RPMI7951 (cell line): ENCODE measurements around the gene RNFT2. TPM values are rescaled to one million over a fixed set of nuclear protein-coding genes. Genes with fewer than 3 reads are reported as not detected.

Experiments
- DNase-seq: peaks from one replicate; pipeline ENCODE4 v3.0.0-alpha.2; 2012; ENCODE audit warnings: low read depth
- total RNA-seq: library from RNA; depleted of rRNA; stranded (reverse); fragments of >200 nt; shearing (Covaris generic); gene quantifications from 2 replicates; pipeline ENCODE4 v1.2.3, GENCODE V29; 2014

Gene RNFT2
- total RNA-seq, 1 experiment from 2014 or later = 2.4 TPM

- DNase-seq = no peak
Observed at GRCh38 chr12:116832353-116832752, 94.2 kb downstream of the RNFT2 start.

DNA sequence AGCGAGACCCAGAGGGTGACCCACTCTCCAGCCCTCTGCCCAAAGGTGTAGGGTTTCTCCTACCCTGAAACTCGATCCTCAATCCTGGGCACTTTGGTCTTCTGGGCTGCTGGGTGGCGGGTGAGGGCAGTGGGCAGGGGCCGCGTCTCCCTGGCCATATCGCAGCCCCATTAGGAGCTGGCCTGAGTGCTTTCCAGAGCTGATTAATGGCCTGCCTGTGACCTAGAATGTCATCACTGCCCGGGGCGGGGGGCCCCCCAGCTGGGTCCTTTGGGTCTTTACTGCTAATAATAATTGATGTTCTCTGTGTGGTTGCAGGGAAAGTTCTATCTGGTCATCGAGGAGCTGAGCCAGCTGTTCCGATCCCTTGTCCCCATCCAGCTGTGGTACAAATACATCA lies 95.4 kb downstream of the RNFT2 start:
- no peak for DNase-seq

DNA sequence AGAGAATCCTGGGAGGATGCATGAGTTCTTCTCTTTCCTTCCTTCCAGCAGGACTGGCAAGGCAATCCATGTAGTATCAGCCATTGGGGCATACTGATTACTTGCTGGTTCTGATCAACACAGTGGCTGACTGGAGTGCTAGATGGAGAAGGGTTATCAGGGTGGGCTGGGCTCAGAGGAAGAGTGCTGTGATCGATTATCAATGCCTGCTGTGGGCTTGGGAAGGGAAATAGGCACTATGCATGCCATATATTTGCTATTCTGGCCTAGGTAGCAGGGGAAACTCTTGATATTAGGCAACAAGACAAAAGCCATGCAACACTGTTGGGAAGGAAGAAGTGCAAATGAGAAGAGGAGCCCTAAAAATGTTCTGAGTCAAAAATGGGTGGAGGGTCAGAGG lies 97.4 kb downstream of the RNFT2 start:
- DNase-seq = no peak

DNA sequence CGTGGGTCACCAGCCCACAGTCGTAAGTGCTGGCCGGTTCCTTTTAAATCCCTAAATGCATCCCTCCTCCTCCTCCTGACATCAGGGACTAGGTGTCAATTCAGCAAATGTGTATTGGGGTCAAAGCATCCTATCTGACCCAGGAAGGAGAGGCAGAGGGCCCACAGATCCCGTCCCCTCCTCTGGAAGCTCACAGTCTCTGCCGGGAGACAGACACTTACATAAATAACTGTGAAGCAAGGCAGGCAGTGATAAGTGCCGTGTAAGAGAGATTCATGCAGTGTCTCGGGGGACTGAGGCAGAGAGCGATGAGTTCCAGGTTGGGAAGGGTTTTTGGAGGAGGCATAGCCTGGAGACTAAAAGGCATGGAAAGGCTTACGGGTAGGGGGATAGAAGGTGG lies 99.0 kb downstream of the RNFT2 start:
- DNase-seq = no peak

DNA sequence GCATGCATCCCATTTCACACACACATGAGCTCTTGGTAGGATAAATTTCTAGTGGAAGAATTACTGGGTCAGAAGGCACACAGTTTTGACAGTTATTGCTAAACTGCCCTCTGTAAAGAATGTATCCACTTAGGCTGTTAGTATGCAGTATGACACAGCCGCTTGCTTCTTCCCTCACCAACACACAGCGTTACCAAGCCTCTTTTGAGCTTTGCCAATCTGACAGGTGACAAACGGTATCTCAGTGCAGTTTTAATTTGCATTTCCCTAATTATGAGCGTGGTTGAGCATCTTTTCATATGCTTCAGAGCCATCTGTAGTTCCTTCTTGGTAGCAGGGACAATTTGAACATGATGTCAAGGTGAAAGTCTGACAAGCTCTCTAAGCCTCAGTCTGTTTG lies 100.2 kb downstream of the RNFT2 start:
- no peak for DNase-seq

- DNase-seq = no peak
Observed at GRCh38 chr12:116839287-116839830, 101.2 kb downstream of the RNFT2 start.

GRCh38 chr12:116843085-116843484 lies 105.0 kb downstream of the RNFT2 start:
- no peak for DNase-seq

GRCh38 chr12:116849216-116849615 lies 111.1 kb downstream of the RNFT2 start:
- no peak for DNase-seq

DNA sequence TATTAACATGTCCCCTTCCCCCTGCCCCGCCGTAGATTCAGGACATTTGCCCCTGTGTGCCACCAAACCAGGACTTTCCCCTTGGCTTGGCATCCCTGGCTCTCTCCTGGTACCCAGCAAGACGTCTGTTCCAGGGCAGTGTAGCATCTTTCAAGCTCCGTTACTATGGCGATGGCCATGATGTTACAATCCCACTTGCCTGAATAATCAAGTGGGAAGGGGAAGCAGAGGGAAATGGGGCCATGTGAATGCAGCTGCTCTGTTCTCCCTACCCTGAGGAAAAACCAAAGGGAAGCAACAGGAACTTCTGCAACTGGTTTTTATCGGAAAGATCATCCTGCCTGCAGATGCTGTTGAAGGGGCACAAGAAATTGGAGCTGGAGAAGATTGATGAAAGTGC lies 114.2 kb downstream of the RNFT2 start:
- no peak for DNase-seq

- no peak for DNase-seq
Observed at GRCh38 chr12:116853507-116853906, 115.4 kb downstream of the RNFT2 start.

GRCh38 chr12:116855744-116856470 lies 117.8 kb downstream of the RNFT2 start:
- DNase-seq = no peak

DNA sequence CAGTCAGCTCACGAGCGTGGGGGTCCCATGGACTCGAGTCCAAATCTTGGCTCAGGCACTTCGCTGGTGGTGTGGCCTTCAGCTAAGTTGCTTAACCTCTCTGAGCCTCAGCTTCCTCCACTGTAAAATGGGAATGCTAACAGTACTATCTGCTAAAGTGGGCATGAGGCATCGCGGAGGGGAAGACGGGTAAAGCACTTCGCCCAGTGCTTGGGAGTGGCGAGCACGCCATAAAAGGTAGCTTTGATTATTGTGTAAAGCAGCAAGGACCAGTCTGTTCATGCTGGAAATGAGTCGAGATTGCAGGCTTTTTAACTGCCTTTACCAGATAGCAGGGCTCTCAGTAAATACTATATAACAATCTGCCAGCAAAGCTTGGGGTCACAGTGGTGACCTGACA lies 118.6 kb downstream of the RNFT2 start:
- DNase-seq = no peak

- no peak for DNase-seq
Observed at GRCh38 chr12:116859079-116859478, 121.0 kb downstream of the RNFT2 start.

- no peak for DNase-seq
Observed at GRCh38 chr12:116860263-116860662, 122.1 kb downstream of the RNFT2 start.

DNA sequence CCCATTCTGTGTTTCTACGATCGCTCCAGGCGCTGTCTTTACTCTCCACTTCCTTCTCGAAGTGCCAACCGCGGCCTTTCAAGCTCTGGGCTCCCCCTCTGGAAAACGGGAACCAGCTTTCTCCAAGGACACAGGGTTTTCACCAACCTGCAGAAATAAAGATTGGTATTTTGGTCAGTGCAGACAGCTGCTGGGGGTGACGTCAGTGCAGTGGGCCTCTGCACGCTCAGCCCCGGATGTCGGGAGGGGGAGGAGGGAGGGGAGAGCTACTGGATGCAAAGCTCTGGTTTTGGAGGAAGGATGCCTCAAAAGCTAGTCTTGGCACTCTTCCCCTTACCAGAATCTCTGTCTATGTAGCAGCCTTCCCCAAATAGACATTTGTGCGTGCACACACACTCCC lies 123.2 kb downstream of the RNFT2 start:
- peak; percentile 76 for DNase-seq

DNA sequence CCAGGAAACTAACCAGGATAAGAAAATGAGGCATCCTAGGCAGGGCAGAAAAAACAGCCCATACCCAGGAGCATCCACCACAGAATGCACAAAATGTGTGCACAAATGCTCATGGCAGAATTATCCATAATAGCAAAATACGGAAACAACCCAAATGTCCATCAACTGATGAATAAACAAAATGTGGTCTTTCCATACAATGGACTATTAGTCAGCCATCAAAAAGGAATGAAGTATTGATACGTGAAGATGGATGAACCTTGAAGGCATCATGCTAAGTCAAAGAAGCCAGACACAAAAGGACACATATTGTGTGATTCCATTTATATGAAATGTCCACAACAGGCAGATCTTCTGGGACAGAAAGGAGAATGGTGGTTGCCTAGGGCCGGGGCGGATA lies 124.1 kb downstream of the RNFT2 start:
- no peak for DNase-seq

GRCh38 chr12:116863275-116863767 lies 125.2 kb downstream of the RNFT2 start:
- DNase-seq = peak; percentile 52

DNA sequence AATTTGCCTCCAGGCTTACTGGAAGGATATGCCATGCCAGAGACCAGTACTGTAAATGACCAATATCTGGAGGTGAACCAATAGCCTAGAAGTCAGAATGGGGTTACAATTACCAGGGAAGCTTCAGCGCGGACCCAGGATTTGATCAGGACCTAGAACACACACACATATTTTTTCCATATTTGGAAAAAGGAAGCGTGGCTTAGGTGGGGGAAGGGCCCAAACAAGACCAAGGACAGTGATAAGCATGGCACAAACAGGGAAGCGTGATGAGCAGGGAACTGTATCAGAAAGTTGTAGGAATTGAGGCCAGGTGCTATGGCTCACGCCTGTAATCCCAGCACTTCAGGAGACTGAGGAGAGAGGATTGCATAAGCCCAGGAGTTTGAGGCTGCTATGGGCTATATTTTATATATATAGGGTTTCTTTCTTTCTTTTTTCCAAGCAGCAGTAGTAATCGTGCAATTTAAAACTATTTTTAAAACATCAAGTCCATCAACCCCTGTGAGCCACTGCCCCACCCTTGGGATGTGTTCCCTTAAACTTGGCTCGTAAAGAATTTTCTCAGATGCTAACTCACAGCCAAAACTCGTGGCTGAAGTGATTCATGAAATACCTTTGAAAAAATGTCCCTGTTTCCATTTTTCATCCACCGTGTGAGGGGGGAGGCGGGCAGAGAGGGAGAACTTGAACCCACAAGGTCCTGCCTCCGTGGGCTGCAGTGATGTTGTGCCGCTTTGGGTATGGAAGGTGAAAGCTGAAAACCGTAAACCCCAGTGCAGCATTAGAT lies 126.5 kb downstream of the RNFT2 start:
- peak; percentile 50 for DNase-seq

- DNase-seq = no peak
Observed at GRCh38 chr12:116867523-116867922, 129.4 kb downstream of the RNFT2 start.

DNA sequence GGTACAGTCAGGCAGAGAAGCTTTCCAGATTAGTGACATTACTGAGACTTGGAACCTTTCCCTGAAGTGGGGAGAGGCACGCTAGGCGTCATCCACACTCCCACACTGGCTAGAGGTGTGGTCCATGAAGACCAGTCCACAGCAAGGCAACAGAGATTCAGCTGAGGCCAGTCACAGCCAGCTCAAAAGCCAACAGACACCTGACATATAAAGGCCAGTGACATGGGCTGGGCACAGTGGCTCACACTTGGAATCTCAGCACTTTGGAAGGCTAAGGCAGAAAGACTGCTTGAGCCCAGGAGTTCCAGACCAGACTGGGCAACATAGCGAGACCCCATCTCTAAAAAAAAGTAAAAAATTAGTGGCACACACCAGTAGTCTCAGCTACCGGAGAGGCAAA lies 132.2 kb downstream of the RNFT2 start:
- DNase-seq = no peak

GRCh38 chr12:116874324-116874995 lies 136.3 kb downstream of the RNFT2 start:
- no peak for DNase-seq

- no peak for DNase-seq
Observed at GRCh38 chr12:116876151-116876869, 138.2 kb downstream of the RNFT2 start.
